ENCODE data around the gene RNF126. TPM values are rescaled to one million over a fixed set of nuclear protein-coding genes. Genes with fewer than 3 reads are reported as not detected.

RNF126 gene
- 32.9 TPM for total RNA-seq
- long read RNA-seq, transcript RNF126-201 (9 exons, 1,694 nt), result major isoform, 46 of 69 reads
- long read RNA-seq, partial matches to known transcripts, result 6 of 69 reads
- long read RNA-seq, other reads (novel, unspliced or antisense), result 14 of 69 reads

- Histone ChIP-seq H3K36me3 (no peaks in the 10 kb centered on the region), H3K27me3 (no peaks in the 10 kb centered on the region), H3K4me3 (peak within 1 kb of the TSS; percentile 92), H3K9me3 (no peaks in the 10 kb centered on the region), H3K27ac (peak within 1 kb of the TSS; percentile 89), H3K4me1 (peaks cover 57% of the 10 kb centered on the region)
- ATAC-seq, result peak; percentile 90
- peak; percentile 96 for DNase-seq
- no peak for TF ChIP-seq CTCF (IDR thresholded peaks at IDR 0.05)
- intact Hi-C loops (cut with DNase I), result no loop called here
Observed at GRCh38 chr19:662962-663681, at the start of gene RNF126. Gene RNF126 (minus strand): TSS chr19:663214. CDS start chr19:663121, 93 bp downstream.

GRCh38 chr19:711254-711653 lies 48.2 kb upstream of the RNF126 start:
- no peak for DNase-seq
- Histone ChIP-seq H3K27ac (no peak overlapping the region), H3K9me3 (no peaks in the 10 kb centered on the region), H3K27me3 (peaks cover 20% of the 10 kb centered on the region), H3K4me3 (no peak overlapping the region), H3K36me3 (no peaks in the 10 kb centered on the region), H3K4me1 (no peaks in the 10 kb centered on the region)
- TF ChIP-seq CTCF (IDR thresholded peaks at IDR 0.05), result no peak
- no peak for ATAC-seq
- intact Hi-C loops (cut with DNase I), result no loop called here

- DNase-seq (no peak), ATAC-seq (no peak)
- peaks cover 20% of the 10 kb centered on the region for H3K27me3 ChIP-seq
- H3K4me1 ChIP-seq, result no peaks in the 10 kb centered on the region
- no peaks in the 10 kb centered on the region for H3K9me3 ChIP-seq
- TF ChIP-seq CTCF (IDR thresholded peaks at IDR 0.05), result no peak
- H3K4me3 ChIP-seq, result peak overlapping the region; percentile 56
- H3K36me3 ChIP-seq, result no peaks in the 10 kb centered on the region
- H3K27ac ChIP-seq, result peak overlapping the region; percentile 76
- intact Hi-C loops (cut with DNase I), result no loop called here
Observed at GRCh38 chr19:710767-711166, 47.8 kb upstream of the RNF126 start.

- Histone ChIP-seq H3K27me3 (peaks cover 20% of the 10 kb centered on the region), H3K4me1 (no peaks in the 10 kb centered on the region), H3K4me3 (peak overlapping the region; percentile 56), H3K9me3 (no peaks in the 10 kb centered on the region), H3K27ac (peak overlapping the region; percentile 76), H3K36me3 (no peaks in the 10 kb centered on the region)
- no peak for TF ChIP-seq CTCF (IDR thresholded peaks at IDR 0.05)
- DNase-seq (no peak), ATAC-seq (peak; percentile 36)
- intact Hi-C loops (cut with DNase I), result no loop called here
Observed at GRCh38 chr19:709965-710571, 47.1 kb upstream of the RNF126 start.

- TF ChIP-seq CTCF (IDR thresholded peaks at IDR 0.05), result no peak
- peak overlapping the region; percentile 56 for H3K4me3 ChIP-seq
- peaks cover 1% of the 10 kb centered on the region for H3K4me1 ChIP-seq
- DNase-seq (no peak), ATAC-seq (no peak)
- H3K27ac ChIP-seq, result peak overlapping the region; percentile 76
- H3K27me3 ChIP-seq, result peaks cover 20% of the 10 kb centered on the region
- no peaks in the 10 kb centered on the region for H3K36me3 ChIP-seq
- intact Hi-C loops (cut with DNase I), result no loop called here
- no peaks in the 10 kb centered on the region for H3K9me3 ChIP-seq
Observed at GRCh38 chr19:709196-709964, 46.4 kb upstream of the RNF126 start.
